NCI-H1092 treated with DMSO at 0.1 percent for 48 hours (cell line): ENCODE data around the gene TMEM238L.

Experiments
- DNase-seq: peaks from one replicate; lab custom pipeline; 2025; lab: John Stamatoyannopoulos, UW

TMEM238L gene

GRCh38 chr17:10804546-10804945 lies 647 bp upstream of the TMEM238L start:
- DNase-seq: no peak

- DNase-seq: no peak
Observed at GRCh38 chr17:10803350-10803749, 549 bp downstream of the TMEM238L start.

- DNase-seq: no peak
Observed at GRCh38 chr17:10802496-10803284, 1.2 kb downstream of the TMEM238L start.

- no peak for DNase-seq
Observed at GRCh38 chr17:10799407-10799806, 4.5 kb downstream of the TMEM238L start.

GRCh38 chr17:10798910-10799309 lies 5.0 kb downstream of the TMEM238L start:
- no peak for DNase-seq

- no peak for DNase-seq
Observed at GRCh38 chr17:10798332-10798749, 5.6 kb downstream of the TMEM238L start.

GRCh38 chr17:10797476-10798328 lies 6.2 kb downstream of the TMEM238L start:
- DNase-seq: no peak

GRCh38 chr17:10793816-10794215 lies 10.1 kb downstream of the TMEM238L start:
- no peak for DNase-seq

GRCh38 chr17:10793256-10793655 lies 10.6 kb downstream of the TMEM238L start:
- DNase-seq: no peak

- no peak for DNase-seq
Observed at GRCh38 chr17:10792151-10792550, 11.7 kb downstream of the TMEM238L start.

- no peak for DNase-seq
Observed at GRCh38 chr17:10790491-10791401, 13.2 kb downstream of the TMEM238L start.

GRCh38 chr17:10789694-10790271 lies 14.1 kb downstream of the TMEM238L start:
- DNase-seq: no peak

- no peak for DNase-seq
Observed at GRCh38 chr17:10787306-10788045, 16.4 kb downstream of the TMEM238L start.

- DNase-seq: no peak
Observed at GRCh38 chr17:10785295-10785694, 18.6 kb downstream of the TMEM238L start.

- DNase-seq: no peak
Observed at GRCh38 chr17:10779609-10780008, 24.3 kb downstream of the TMEM238L start.

GRCh38 chr17:10777890-10778289 lies 26.0 kb downstream of the TMEM238L start:
- DNase-seq: no peak

- no peak for DNase-seq
Observed at GRCh38 chr17:10777131-10777807, 26.6 kb downstream of the TMEM238L start.

GRCh38 chr17:10776381-10776780 lies 27.5 kb downstream of the TMEM238L start:
- no peak for DNase-seq

GRCh38 chr17:10775740-10776356 lies 28.1 kb downstream of the TMEM238L start:
- DNase-seq: no peak

- DNase-seq: no peak
Observed at GRCh38 chr17:10775058-10775457, 28.8 kb downstream of the TMEM238L start.
